WI38 (cell line): ENCODE results near the gene NDNF.

Source experiments
- H3K4me3 ChIP-seq: 2 replicates; pipeline ENCODE4 v1.5.1; 2011; ENCODE audit warnings: low read depth, mild to moderate bottlenecking, control low read depth, low read length
- CTCF ChIP-seq: IDR thresholded peaks from 2 replicates; pipeline ENCODE4 v1.5.1; 2012; ENCODE audit warnings: low read depth, mild to moderate bottlenecking, control low read depth, low read length

Gene NDNF

GRCh38 chr4:121107507-121107906, 35.2 kb upstream of the NDNF start:
- H3K4me3 ChIP-seq = no peak overlapping the region
- TF ChIP-seq CTCF = no peak

- no peak overlapping the region for H3K4me3 ChIP-seq
- TF ChIP-seq CTCF = no peak
These were observed 27.9 kb upstream of the NDNF start for GRCh38 chr4:121100093-121100775.

GRCh38 chr4:121098266-121098665, 25.9 kb upstream of the NDNF start:
- no peak for TF ChIP-seq CTCF

GRCh38 chr4:121096629-121097028, 24.3 kb upstream of the NDNF start:
- no peak for TF ChIP-seq CTCF
- H3K4me3 ChIP-seq = no peak overlapping the region

More at GRCh38 chr4:121098266-121098665, 25.9 kb upstream of the NDNF start:
- H3K4me3 ChIP-seq = no peak overlapping the region

GRCh38 chr4:121096191-121096590, 23.9 kb upstream of the NDNF start:
- no peak for TF ChIP-seq CTCF
- no peak overlapping the region for H3K4me3 ChIP-seq

GRCh38 chr4:121094297-121094966, 22.1 kb upstream of the NDNF start:
- no peak for TF ChIP-seq CTCF
- no peak overlapping the region for H3K4me3 ChIP-seq

- no peak for TF ChIP-seq CTCF
- no peak overlapping the region for H3K4me3 ChIP-seq
These were observed 20.9 kb upstream of the NDNF start for GRCh38 chr4:121093261-121093660.
